SK-N-SH (cell line): Measurements from ENCODE around the gene POLR2A. TPM values are rescaled to one million over a fixed set of nuclear protein-coding genes. Genes with fewer than 3 reads are reported as not detected.

Experiments
- CTCF ChIA-PET: fragments of 300-600, 350-600 bp; formaldehyde crosslinking; extraction: SDS; loops from one replicate; lab custom pipeline; 2021; lab: Yijun Ruan, JAX
- POLR2A ChIA-PET: fragments of 350-600 bp; sonication (Branson Sonifier 250); formaldehyde crosslinking; extraction: SDS; loops from one replicate; lab custom pipeline; 2020; ENCODE audit warnings: antibody characterized with exemption, inconsistent platforms; lab: Yijun Ruan, JAX
- DNase-seq: peaks from one replicate; pipeline ENCODE4 v3.0.0; 2012
- H2AFZ ChIP-seq: fragments of 200-600 bp; sonication (generic); 2 replicates; pipeline ENCODE4 v1.8.1; 2016; ENCODE audit warnings: antibody characterized with exemption, mild to moderate bottlenecking, low read depth
- H3F3A ChIP-seq: fragments of 200-600 bp; sonication (generic); replicated peaks from 2 replicates; pipeline ENCODE3; 2016; ENCODE audit warnings: antibody characterized with exemption, mild to moderate bottlenecking; ENCODE audit not compliant: insufficient read depth
- H3K27ac ChIP-seq, 2 experiments: fragments of 200-500 bp in 1 of 2; fragments of 200-600 bp in 1 of 2; sonication (Bioruptor generic) in 1 of 2; sonication (generic), shearing (Covaris generic) in 1 of 2; 2 replicates each; pipeline versions ENCODE4 v1.5.1 to v1.6.1; 2014 to 2016; ENCODE audit warnings: low read depth in 2 of 2, inconsistent platforms in 1 of 2, low read length in 1 of 2, mild to moderate bottlenecking in 1 of 2, mixed read lengths in 1 of 2
- H3K27me3 ChIP-seq: fragments of 200-600 bp; sonication (generic), shearing (Covaris generic); 2 replicates; pipeline ENCODE4 v1.6.1; 2016; ENCODE audit warnings: mixed run types; ENCODE audit not compliant: insufficient read depth
- H3K36me3 ChIP-seq, 2 experiments: fragments of 200-500 bp in 1 of 2; fragments of 200-600 bp in 1 of 2; sonication (Bioruptor generic) in 1 of 2; sonication (generic) in 1 of 2; replicated peaks in 1 of 2; 2 replicates each; pipeline versions ENCODE3 to v1.5.1; 2014 to 2016; ENCODE audit warnings: low read length in 1 of 2, mild to moderate bottlenecking in 1 of 2; ENCODE audit not compliant: insufficient read depth in 2 of 2, control insufficient read depth in 1 of 2
- H3K4me1 ChIP-seq, 2 experiments: fragments of 200-500 bp in 1 of 2; fragments of 200-600 bp in 1 of 2; sonication (Bioruptor generic) in 1 of 2; sonication (generic), shearing (Covaris generic) in 1 of 2; 2 replicates each; pipeline versions ENCODE4 v1.5.1 to v1.6.1; 2014 to 2016; ENCODE audit warnings: low read depth in 1 of 2, low read length in 1 of 2, mixed run types in 1 of 2; ENCODE audit not compliant: insufficient read depth in 2 of 2, control insufficient read depth in 1 of 2
- H3K4me2 ChIP-seq: fragments of 200-600 bp; sonication (generic), shearing (Covaris generic); 2 replicates; pipeline ENCODE4 v1.6.1; 2017; ENCODE audit warnings: mixed run types
- H3K4me3 ChIP-seq, 2 experiments: fragments of 200-500 bp in 1 of 2; fragments of 200-600 bp in 1 of 2; sonication (Bioruptor generic) in 1 of 2; sonication (generic), shearing (Covaris generic) in 1 of 2; 2 replicates each; pipeline versions ENCODE4 v1.5.1 to v1.8.1; 2014 to 2016; ENCODE audit warnings: low read depth in 2 of 2, inconsistent platforms in 1 of 2, low read length in 1 of 2, mild to moderate bottlenecking in 1 of 2, mixed read lengths in 1 of 2, moderate library complexity in 1 of 2
- H3K79me2 ChIP-seq: fragments of 200-600 bp; sonication (generic); 2 replicates; pipeline ENCODE4 v1.8.1; 2017; ENCODE audit warnings: mild to moderate bottlenecking; ENCODE audit not compliant: insufficient read depth
- H3K9ac ChIP-seq: fragments of 200-600 bp; sonication (generic); 2 replicates; pipeline ENCODE4 v1.6.1; 2017; ENCODE audit warnings: mixed run types
- H3K9me2 ChIP-seq: fragments of 200-600 bp; sonication (generic); 2 replicates; pipeline ENCODE4 v1.6.1; 2017; ENCODE audit warnings: mixed run types
- H3K9me3 ChIP-seq: fragments of 200-600 bp; sonication (generic); 2 replicates; pipeline ENCODE4 v1.6.1; 2017; ENCODE audit warnings: mixed run types, mild to moderate bottlenecking, moderate library complexity
- H4K20me1 ChIP-seq: fragments of 200-600 bp; sonication (generic); 2 replicates; pipeline ENCODE4 v1.6.1; 2017; ENCODE audit warnings: mild to moderate bottlenecking, mixed run types; ENCODE audit not compliant: insufficient read depth
- ELF1 ChIP-seq: IDR thresholded peaks from 2 replicates; pipeline ENCODE4 v1.4.0; 2012
- EZH2phosphoT487 ChIP-seq: fragments of 200-600 bp; sonication (generic); IDR thresholded peaks from 2 replicates; pipeline ENCODE4 v1.6.1; 2017; ENCODE audit warnings: low read depth, mixed run types, mild to moderate bottlenecking, antibody characterized with exemption, moderate library complexity, borderline replicate concordance
- FOXJ3 ChIP-seq: sonication (generic); formaldehyde crosslinking; IDR thresholded peaks from 2 replicates; pipeline ENCODE4 v1.5.1; 2020; ENCODE audit warnings: mild to moderate bottlenecking, missing genetic modification reagents
- FOXM1 ChIP-seq: IDR thresholded peaks from 2 replicates; pipeline ENCODE4 v1.4.0; 2012; ENCODE audit warnings: low read depth, mild to moderate bottlenecking
- MEF2A ChIP-seq: IDR thresholded peaks from 2 replicates; pipeline ENCODE4 v1.4.0; 2012; ENCODE audit warnings: low read depth, borderline replicate concordance
- NRF1 ChIP-seq: IDR thresholded peaks from 2 replicates; pipeline ENCODE4 v1.6.1; 2012; ENCODE audit warnings: low read depth, mild to moderate bottlenecking, low read length
- POLR2AphosphoS5 ChIP-seq: IDR thresholded peaks from 2 replicates; pipeline ENCODE4 v1.6.1; 2012; ENCODE audit warnings: low read depth, low read length
- RAD21 ChIP-seq: IDR thresholded peaks from 2 replicates; pipeline ENCODE4 v1.6.1; 2012; ENCODE audit warnings: mild to moderate bottlenecking, low read length
- RCOR1 ChIP-seq: fragments of 150-350 bp; IDR thresholded peaks from 2 replicates; pipeline ENCODE4 v1.6.1; 2017; ENCODE audit warnings: antibody characterized with exemption, low read length
- REST ChIP-seq: IDR thresholded peaks from 2 replicates; pipeline ENCODE4 v1.6.1; 2012; ENCODE audit warnings: mild to moderate bottlenecking, low read depth, low read length, moderate library complexity
- RFX5 ChIP-seq: IDR thresholded peaks from 2 replicates; pipeline ENCODE4 v1.6.1; 2012; ENCODE audit warnings: mild to moderate bottlenecking, improper control_type of control experiment, low read length
- SMC3 ChIP-seq: IDR thresholded peaks from 2 replicates; pipeline ENCODE4 v1.6.1; 2012; ENCODE audit warnings: low read depth, low read length, improper control_type of control experiment
- TAF1 ChIP-seq: IDR thresholded peaks from 2 replicates; pipeline ENCODE4 v1.6.1; 2012; ENCODE audit warnings: low read depth, mild to moderate bottlenecking, low read length, moderate library complexity, borderline replicate concordance
- TCF12 ChIP-seq: IDR thresholded peaks from 2 replicates; pipeline ENCODE4 v1.4.0; 2012
- USF1 ChIP-seq: IDR thresholded peaks from 2 replicates; pipeline ENCODE4 v1.4.0; 2012; ENCODE audit warnings: low read depth, borderline replicate concordance
- USF2 ChIP-seq: fragments of 150-350 bp; IDR thresholded peaks from 2 replicates; pipeline ENCODE4 v1.6.1; 2017; ENCODE audit warnings: antibody characterized with exemption, low read length, low read depth, borderline replicate concordance
- WGBS: methylation state at CpG from one replicate; pipeline ENCODE4 v1.1.6; 2017; ENCODE audit warnings: low lambda C conversion rate; 5-methylcytosine and 5-hydroxymethylcytosine counted together
- polyA plus RNA-seq, 3 experiments: library from polyadenylated mRNA; depleted of rRNA; stranded (reverse); fragments of >200 nt; gene quantifications; 2 replicates each; pipeline ENCODE4 v1.2.3, GENCODE V29; 2012

The POLR2A gene
- polyA plus RNA-seq, 1 of the 3 experiments (the other 2 are of a cell fraction): 37.3 TPM

- peaks cover 8% of the 10 kb centered on the region for H3F3A ChIP-seq
- H3K27ac ChIP-seq: no peak overlapping the region
- no peaks in the 10 kb centered on the region for H3K4me1 ChIP-seq
- POLR2A ChIA-PET: interaction anchor here (0.8 kb wide), 1 partner anchor 80 kb away, joined by 3 read pairs; no protein-coding TSS in a partner anchor
- TF ChIP-seq ELF1 (no peak), SMC3 (no peak), REST (no peak), POLR2AphosphoS5 (no peak), RCOR1 (no peak), MEF2A (no peak), EZH2phosphoT487 (no peak), RAD21 (no peak), NRF1 (no peak), USF1 (no peak), TAF1 (no peak), USF2 (no peak), FOXM1 (no peak), RFX5 (no peak), TCF12 (no peak), FOXJ3 (CRISPR knock-in tag) (no peak)
- no peaks in the 10 kb centered on the region for H3K27me3 ChIP-seq
- H3K79me2 ChIP-seq: no peaks in the 10 kb centered on the region
- H3K9me3 ChIP-seq: no peaks in the 10 kb centered on the region
- H3K4me3 ChIP-seq: no peak overlapping the region
- CTCF ChIA-PET: interaction anchor here (0.6 to 11.6 kb wide), 4 partner anchors 50 to 156 kb away, joined by 3 to 236 read pairs (median 6); partner anchors contain the start of genes SENP3, SOX15 and TNFSF13
- no peak for DNase-seq
- peaks cover 39 to 54% of the 10 kb centered on the region in 2 experiments for H3K36me3 ChIP-seq
- no peaks in the 10 kb centered on the region for H4K20me1 ChIP-seq
- 86% methylated on average over 9 of the region's 9 CpGs for WGBS
- H2AFZ ChIP-seq: no peak overlapping the region
- H3K4me2 ChIP-seq: no peak overlapping the region
- H3K9ac ChIP-seq: no peak overlapping the region
- no peaks in the 10 kb centered on the region for H3K9me2 ChIP-seq
These were observed 24.7 kb downstream of the POLR2A start for GRCh38 chr17:7508846-7509245.
